ENCODE results near the gene SLC29A1. TPM values are rescaled to one million over a fixed set of nuclear protein-coding genes. Genes with fewer than 3 reads are reported as not detected.
A peak's percentile ranks its signal among the peaks of the same experiment; 100 is the strongest.
"Not testable (repeated sequence)": the region's sequence is repeated elsewhere in the genome, so short reads cannot be mapped to it uniquely, and the experiment has no call there.

Gene SLC29A1
- total and polyA plus RNA-seq, 2 donors (not counting 3 experiments of a cell fraction or from before 2014, with no cell fraction given), result 202 to 539 TPM

GRCh38 chr6:44180886-44181285 is 42.5 kb upstream of the SLC29A1 start:
- Histone ChIP-seq H3K4me2 (ENCODE audit: insufficient read depth, low read length) (no peak overlapping the region), H3K79me2 (ENCODE audit: control insufficient read depth, insufficient read depth, low read length) (no peaks in the 10 kb centered on the region), H3K9me3 (replicated peaks; ENCODE audit: control insufficient read depth, insufficient read depth, low read length) (no peaks in the 10 kb centered on the region), H3K9ac (replicated peaks; ENCODE audit: extremely low read depth, insufficient read depth, low read length) (no peak overlapping the region), H3K4me3 (replicated peaks in 1 of 3; ENCODE audit: insufficient read depth in 1 of 3, low read depth in 1 of 3, low read length in 3 of 3) (no peak overlapping the region), H3K27me3 (ENCODE audit: control insufficient read depth in 2 of 2, insufficient read depth in 2 of 2, low read length in 2 of 2) (no peaks in the 10 kb centered on the region), H2AFZ (ENCODE audit: low read depth, low read length) (no peak overlapping the region), H3K27ac (ENCODE audit: insufficient read depth, low read depth, low read length) (no peak overlapping the region), H3K4me1 (ENCODE audit: control insufficient read depth, extremely low read depth, insufficient read depth, low read length) (peaks cover 46% of the 10 kb centered on the region), H3K36me3 (ENCODE audit: control insufficient read depth in 2 of 2, extremely low read depth in 1 of 2, insufficient read depth in 2 of 2, low read length in 2 of 2) (no peaks in the 10 kb centered on the region), H3K9me1 (replicated peaks; ENCODE audit: control insufficient read depth, extremely low read depth, insufficient read depth, low read length) (no peaks in the 10 kb centered on the region), H4K20me1 (replicated peaks; ENCODE audit: control insufficient read depth, extremely low read depth, insufficient read depth, low read length) (no peaks in the 10 kb centered on the region)
- intact Hi-C loops (cut with micrococcal nuclease), result no loop called here
- CTCF ChIA-PET, result interaction anchor here (0.8 kb wide), 1 partner anchor 20 kb away, joined by 3 read pairs; no protein-coding TSS in a partner anchor
- no peak for TF ChIP-seq MYC (IDR thresholded peaks at IDR 0.05; ENCODE audit: low read depth, low read length)
- no peak for TF ChIP-seq POLR2AphosphoS5 (IDR thresholded peaks at IDR 0.05; ENCODE audit: insufficient read depth, low read depth, low read length)
- no peak for TF ChIP-seq EZH2 (IDR thresholded peaks at IDR 0.05; ENCODE audit: borderline replicate concordance, low read depth, low read length, severe bottlenecking)
- no peak for TF ChIP-seq MAX (IDR thresholded peaks at IDR 0.05; ENCODE audit: insufficient read depth, insufficient read length)
- TF ChIP-seq JUN (IDR thresholded peaks at IDR 0.05; ENCODE audit: borderline replicate concordance, insufficient read depth, insufficient read length, low read depth), result no peak
- TF ChIP-seq GATA2 (IDR thresholded peaks at IDR 0.05; ENCODE audit: insufficient read depth, insufficient read length, low read depth, low read length), result no peak
- TF ChIP-seq FOS (IDR thresholded peaks at IDR 0.05; ENCODE audit: borderline replicate concordance, insufficient read depth, low read length), result no peak
- TF ChIP-seq POLR2A (IDR thresholded peaks at IDR 0.05; ENCODE audit: low read depth, low read length), result no peak
- POLR2A ChIA-PET, result interaction anchor here (1.0 kb wide), 1 partner anchor 67 kb away, joined by 3 read pairs; no protein-coding TSS in a partner anchor
- FAIRE-seq (no peak), DNase-seq (ENCODE audit: low read depth, low spot score) (no peak)
- dilution Hi-C loops (cut with MboI; ENCODE audit: extremely low pct_ligation_motif_present, low sequenced_read_pairs), result no loop called here
- BruUV-seq (replicated peaks), result no TSS peak

GRCh38 chr6:44181784-44182183 is 41.6 kb upstream of the SLC29A1 start:
- H3K9me3 ChIP-seq (replicated peaks; ENCODE audit: control insufficient read depth, insufficient read depth, low read length); H4K20me1 ChIP-seq (replicated peaks; ENCODE audit: control insufficient read depth, extremely low read depth, insufficient read depth, low read length); CTCF ChIA-PET; H3K4me2 ChIP-seq (ENCODE audit: insufficient read depth, low read length); DNase-seq (ENCODE audit: low read depth, low spot score); H3K4me3 ChIP-seq (replicated peaks in 1 of 3; ENCODE audit: insufficient read depth in 1 of 3, low read depth in 1 of 3, low read length in 3 of 3); POLR2A ChIA-PET; H3K9ac ChIP-seq (replicated peaks; ENCODE audit: extremely low read depth, insufficient read depth, low read length); H3K36me3 ChIP-seq (ENCODE audit: control insufficient read depth in 2 of 2, extremely low read depth in 1 of 2, insufficient read depth in 2 of 2, low read length in 2 of 2); BruUV-seq (replicated peaks); dilution Hi-C loops (cut with MboI; ENCODE audit: extremely low pct_ligation_motif_present, low sequenced_read_pairs); H3K79me2 ChIP-seq (ENCODE audit: control insufficient read depth, insufficient read depth, low read length); H3K27me3 ChIP-seq (ENCODE audit: control insufficient read depth in 2 of 2, insufficient read depth in 2 of 2, low read length in 2 of 2); intact Hi-C loops (cut with micrococcal nuclease); H3K27ac ChIP-seq (ENCODE audit: insufficient read depth, low read depth, low read length); H3K9me1 ChIP-seq (replicated peaks; ENCODE audit: control insufficient read depth, extremely low read depth, insufficient read depth, low read length); H2AFZ ChIP-seq (ENCODE audit: low read depth, low read length): not testable (repeated sequence)
- peaks cover 46% of the 10 kb centered on the region for H3K4me1 ChIP-seq (ENCODE audit: control insufficient read depth, extremely low read depth, insufficient read depth, low read length)
- FAIRE-seq, result peak; percentile 64
